Bronchial epithelial cell (primary cell): ENCODE measurements around the gene DNAI2. TPM values are rescaled to one million over a fixed set of nuclear protein-coding genes. Genes with fewer than 3 reads are reported as not detected.

Source experiments
- DNase-seq: peaks from one replicate; pipeline ENCODE4 v3.0.0-alpha.2; 2010; ENCODE audit warnings: low read depth
- FAIRE-seq: peaks from 2 replicates; lab custom pipeline; 2011; peaks lifted over from hg19 to GRCh38; lab: Jason Lieb, UNC
- H3K27me3 ChIP-seq: 2 replicates; pipeline ENCODE4 v1.5.1; 2011; ENCODE audit warnings: low read length; ENCODE audit not compliant: control insufficient read depth, insufficient read depth
- H3K36me3 ChIP-seq: 2 replicates; pipeline ENCODE4 v1.5.1; 2011; ENCODE audit warnings: low read length; ENCODE audit not compliant: control insufficient read depth, insufficient read depth
- H3K4me3 ChIP-seq: 2 replicates; pipeline ENCODE4 v1.5.1; 2011; ENCODE audit warnings: mild to moderate bottlenecking, low read depth, low read length, control low read depth
- total RNA-seq: library from RNA; depleted of rRNA; stranded (reverse); fragments of >200 nt; gene quantifications from 2 replicates; pipeline ENCODE4 v1.2.1, GENCODE V29; 2014
- TF ChIP-seq, protein P1 (sequence below): IDR thresholded peaks from 2 replicates; pipeline ENCODE4 v1.5.1; 2011; ENCODE audit warnings: mild to moderate bottlenecking, moderate library complexity, low read length, control low read depth, inconsistent platforms; ENCODE audit not compliant: insufficient read depth, severe bottlenecking

The DNAI2 gene
- total RNA-seq, 1 donor from 2014 or later: not detected

DNA sequence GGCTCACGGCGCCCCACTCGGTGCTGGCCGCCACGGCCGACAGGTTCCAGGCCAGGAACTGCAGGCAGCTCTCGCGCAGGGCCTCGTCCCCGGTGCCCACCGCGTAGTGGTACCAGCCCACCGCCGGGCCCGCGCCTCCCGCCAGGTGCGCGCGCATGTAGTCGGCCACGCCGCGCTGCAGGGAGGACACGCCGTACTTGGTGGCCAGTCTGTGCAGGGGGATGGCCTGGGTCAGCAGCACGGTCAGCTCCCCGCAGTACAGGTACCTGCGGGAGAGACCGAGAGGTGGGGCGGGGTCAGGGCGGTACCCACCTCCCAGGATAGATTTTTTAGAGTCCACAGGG lies 83.4 kb downstream of the DNAI2 start:
- H3K36me3 ChIP-seq: no peaks in the 10 kb centered on the region
- H3K4me3 ChIP-seq: no peak overlapping the region
- peaks cover 37% of the 10 kb centered on the region for H3K27me3 ChIP-seq
- no peak for FAIRE-seq
- TF ChIP-seq, protein P1, sequence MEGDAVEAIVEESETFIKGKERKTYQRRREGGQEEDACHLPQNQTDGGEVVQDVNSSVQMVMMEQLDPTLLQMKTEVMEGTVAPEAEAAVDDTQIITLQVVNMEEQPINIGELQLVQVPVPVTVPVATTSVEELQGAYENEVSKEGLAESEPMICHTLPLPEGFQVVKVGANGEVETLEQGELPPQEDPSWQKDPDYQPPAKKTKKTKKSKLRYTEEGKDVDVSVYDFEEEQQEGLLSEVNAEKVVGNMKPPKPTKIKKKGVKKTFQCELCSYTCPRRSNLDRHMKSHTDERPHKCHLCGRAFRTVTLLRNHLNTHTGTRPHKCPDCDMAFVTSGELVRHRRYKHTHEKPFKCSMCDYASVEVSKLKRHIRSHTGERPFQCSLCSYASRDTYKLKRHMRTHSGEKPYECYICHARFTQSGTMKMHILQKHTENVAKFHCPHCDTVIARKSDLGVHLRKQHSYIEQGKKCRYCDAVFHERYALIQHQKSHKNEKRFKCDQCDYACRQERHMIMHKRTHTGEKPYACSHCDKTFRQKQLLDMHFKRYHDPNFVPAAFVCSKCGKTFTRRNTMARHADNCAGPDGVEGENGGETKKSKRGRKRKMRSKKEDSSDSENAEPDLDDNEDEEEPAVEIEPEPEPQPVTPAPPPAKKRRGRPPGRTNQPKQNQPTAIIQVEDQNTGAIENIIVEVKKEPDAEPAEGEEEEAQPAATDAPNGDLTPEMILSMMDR: no peak
- no peak for DNase-seq

DNA sequence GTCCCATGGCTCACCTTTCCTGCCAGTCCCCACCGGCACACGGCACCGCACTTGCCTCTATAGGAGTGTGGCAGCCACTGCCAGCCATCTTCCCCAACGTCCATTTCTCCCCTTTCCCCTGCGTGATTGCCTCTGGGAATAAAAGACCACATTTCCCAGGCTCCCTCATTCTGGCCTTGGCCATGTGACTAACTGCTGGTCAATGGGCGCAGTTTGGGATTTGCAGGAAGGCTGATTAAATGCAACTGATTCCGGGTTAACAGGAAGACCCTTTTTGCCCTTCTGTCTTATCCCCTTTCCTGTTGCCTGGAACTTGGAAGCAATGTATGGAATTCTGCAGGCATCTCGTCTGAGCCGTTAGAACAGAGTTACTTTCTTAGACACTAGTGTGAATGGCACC lies 84.7 kb downstream of the DNAI2 start:
- Histone ChIP-seq H3K36me3 (no peaks in the 10 kb centered on the region), H3K27me3 (peaks cover 28% of the 10 kb centered on the region), H3K4me3 (no peak overlapping the region)
- DNase-seq (no peak), FAIRE-seq (no peak)
- TF ChIP-seq, protein P1: no peak

GRCh38 chr17:74359916-74360315 lies 85.9 kb downstream of the DNAI2 start:
- H3K36me3 ChIP-seq: no peaks in the 10 kb centered on the region
- FAIRE-seq (no peak), DNase-seq (no peak)
- TF ChIP-seq, protein P1: no peak
- H3K27me3 ChIP-seq: peaks cover 28% of the 10 kb centered on the region
- H3K4me3 ChIP-seq: no peak overlapping the region

- no peaks in the 10 kb centered on the region for H3K36me3 ChIP-seq
- H3K4me3 ChIP-seq: no peak overlapping the region
- DNase-seq: no peak
- TF ChIP-seq, protein P1: no peak
- FAIRE-seq: no peak
- peaks cover 28% of the 10 kb centered on the region for H3K27me3 ChIP-seq
These were observed 86.8 kb downstream of the DNAI2 start for GRCh38 chr17:74360899-74361229.

DNA sequence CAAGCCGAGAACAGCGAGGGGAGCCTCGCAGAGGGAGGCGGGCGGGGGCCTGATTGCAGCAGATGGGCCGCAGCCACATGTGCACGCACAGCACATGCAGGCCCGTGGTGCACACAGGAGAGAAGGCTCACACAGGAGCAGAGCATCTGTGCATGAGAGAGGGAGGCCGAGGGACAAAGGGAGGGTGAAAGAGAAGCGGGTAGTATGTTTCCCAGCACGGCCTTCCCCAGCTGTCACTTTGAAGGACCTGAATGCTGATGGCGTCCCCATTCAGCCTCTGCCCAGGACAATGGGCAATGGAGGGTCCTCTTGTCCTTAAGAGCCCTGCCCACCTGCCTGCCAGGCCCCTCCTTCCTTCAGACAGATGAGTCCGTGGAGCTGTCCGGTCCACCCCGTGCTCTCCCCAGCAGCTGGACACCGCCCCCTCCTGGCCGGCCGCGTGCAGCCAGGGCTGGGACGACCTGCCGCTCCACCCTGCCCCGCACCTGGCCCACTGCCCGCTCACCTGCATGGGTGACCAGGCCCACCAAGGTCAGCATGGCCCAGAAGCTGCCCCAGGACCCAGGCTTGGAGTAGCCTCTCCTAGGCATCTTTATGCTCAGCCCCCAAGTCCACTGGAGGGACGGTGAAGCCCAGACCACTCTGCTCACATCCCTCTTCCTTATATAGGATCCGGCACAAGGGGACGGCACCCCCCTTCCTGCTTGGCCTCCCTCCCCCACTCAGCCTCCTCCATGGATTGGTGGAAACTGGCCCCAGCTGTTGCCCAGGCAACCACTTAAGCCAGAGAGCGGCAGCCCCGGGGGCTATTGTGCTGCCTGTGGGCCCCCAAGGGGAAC lies 87.4 kb downstream of the DNAI2 start, which contains the start of gene BTBD17:
Gene BTBD17, minus strand, starts transcription at position 639 of the 839 bp plus-strand sequence. Its CDS starts 49 bp downstream, at position 590.
- no peaks in the 10 kb centered on the region for H3K36me3 ChIP-seq
- TF ChIP-seq, protein P1: peak; percentile 87
- FAIRE-seq: no peak
- H3K27me3 ChIP-seq: peaks cover 27% of the 10 kb centered on the region
- DNase-seq: peak; percentile 15
- H3K4me3 ChIP-seq: no peak within 1 kb of the TSS

GRCh38 chr17:74362069-74362405 lies 88.0 kb downstream of the DNAI2 start:
- no peak for FAIRE-seq
- no peaks in the 10 kb centered on the region for H3K36me3 ChIP-seq

More at GRCh38 chr17:74362069-74362405, 88.0 kb downstream of the DNAI2 start:
- TF ChIP-seq, protein P1: no peak
- peaks cover 24% of the 10 kb centered on the region for H3K27me3 ChIP-seq
- DNase-seq: no peak
- no peak overlapping the region for H3K4me3 ChIP-seq
